CD14-positive monocyte (primary cell): Measurements from ENCODE around the gene MPLKIP. TPM values are rescaled to one million over a fixed set of nuclear protein-coding genes. Genes with fewer than 3 reads are reported as not detected.
"Not testable (repeated sequence)": the region's sequence is repeated elsewhere in the genome, so short reads cannot be mapped to it uniquely, and the experiment has no call there.

Source experiments
- DNase-seq, 3 donors: peaks; one replicate each; pipeline ENCODE4 v3.0.0-alpha.2; 2011 to 2022
- H2AFZ ChIP-seq: 2 replicates; pipeline ENCODE4 v1.6.0; 2012; ENCODE audit warnings: mild to moderate bottlenecking, low read depth, low read length, inconsistent platforms; ENCODE audit not compliant: insufficient read depth, poor library complexity, severe bottlenecking
- H3K27ac ChIP-seq, 2 donors: 1 replicate in 1 of 2; 2 replicates in 1 of 2; pipeline ENCODE4 v1.5.1; 2012 to 2013; ENCODE audit warnings: low read length in 2 of 2, control low read depth in 1 of 2, inconsistent platforms in 1 of 2, low read depth in 1 of 2, mild to moderate bottlenecking in 1 of 2
- H3K27me3 ChIP-seq, 2 donors: one replicate each; pipeline versions ENCODE4 v1.6.0 to v1.6.1; 2011 to 2013; ENCODE audit warnings: low read length in 2 of 2; ENCODE audit not compliant: control insufficient read depth in 2 of 2, insufficient read depth in 2 of 2
- H3K36me3 ChIP-seq, 2 donors: replicated peaks in 1 of 2; 1 replicate in 1 of 2; 2 replicates in 1 of 2; pipeline versions ENCODE4 v1.5.1 to v1.6.1; 2012 to 2013; ENCODE audit warnings: low read length in 2 of 2, control low read depth in 1 of 2, inconsistent platforms in 1 of 2, mild to moderate bottlenecking in 1 of 2; ENCODE audit not compliant: insufficient read depth in 2 of 2, control insufficient read depth in 1 of 2
- H3K4me1 ChIP-seq, 2 donors: 1 replicate in 1 of 2; 2 replicates in 1 of 2; pipeline versions ENCODE4 v1.5.1 to v1.6.1; 2012 to 2013; ENCODE audit warnings: low read length in 2 of 2, control low read depth in 1 of 2, inconsistent platforms in 1 of 2, mild to moderate bottlenecking in 1 of 2, moderate library complexity in 1 of 2; ENCODE audit not compliant: insufficient read depth in 2 of 2, control insufficient read depth in 1 of 2
- H3K4me2 ChIP-seq: replicated peaks from 2 replicates; pipeline ENCODE3; 2012; ENCODE audit warnings: low read length, moderate library complexity, mild to moderate bottlenecking; ENCODE audit not compliant: poor library complexity, severe bottlenecking; ENCODE audit errors: extremely low read depth
- H3K4me3 ChIP-seq, 3 experiments: fragments of 200-600 bp in 1 of 3; sonication (generic) in 1 of 3; replicated peaks in 1 of 3; 1 replicate in 2 of 3; 2 replicates in 1 of 3; pipeline ENCODE4 v1.5.1; 2011 to 2013; ENCODE audit warnings: low read length in 3 of 3, mild to moderate bottlenecking in 3 of 3, control low read depth in 2 of 3, low read depth in 2 of 3, inconsistent platforms in 1 of 3, moderate library complexity in 1 of 3
- H3K79me2 ChIP-seq: 2 replicates; pipeline ENCODE4 v1.6.0; 2012; ENCODE audit warnings: mild to moderate bottlenecking, control low read depth, inconsistent platforms, low read length, moderate library complexity; ENCODE audit not compliant: insufficient read depth
- H3K9ac ChIP-seq: 2 replicates; pipeline ENCODE4 v1.6.0; 2017; ENCODE audit warnings: low read length, mild to moderate bottlenecking; ENCODE audit not compliant: insufficient read depth, poor library complexity, severe bottlenecking
- H3K9me3 ChIP-seq, 2 donors: replicated peaks in 1 of 2; 1 replicate in 1 of 2; 2 replicates in 1 of 2; pipeline versions ENCODE4 v1.5.1 to v1.6.1; 2012 to 2013; ENCODE audit warnings: low read length in 2 of 2, control low read depth in 1 of 2; ENCODE audit not compliant: control insufficient read depth in 1 of 2, insufficient read depth in 1 of 2
- H4K20me1 ChIP-seq: 2 replicates; pipeline ENCODE4 v1.6.0; 2012; ENCODE audit warnings: mild to moderate bottlenecking, low read length, control low read depth, moderate library complexity; ENCODE audit not compliant: insufficient read depth
- H3K27ac Mint-ChIP-seq, 7 donors: one replicate each; pipeline ENCODE4 v1.8.0; 2020; ENCODE audit warnings: mild to moderate bottlenecking in 7 of 7, mixed read lengths in 7 of 7, moderate library complexity in 6 of 7, inconsistent platforms in 2 of 7
- H3K27me3 Mint-ChIP-seq, 3 donors: one replicate each; pipeline ENCODE4 v1.8.0; 2021 to 2022; ENCODE audit warnings: low read depth in 3 of 3, mild to moderate bottlenecking in 3 of 3, mixed read lengths in 3 of 3, moderate library complexity in 3 of 3, inconsistent platforms in 1 of 3
- H3K36me3 Mint-ChIP-seq, 2 donors: one replicate each; pipeline ENCODE4 v1.8.0; 2020; ENCODE audit warnings: mixed read lengths in 2 of 2, inconsistent platforms in 1 of 2, mild to moderate bottlenecking in 1 of 2
- H3K4me1 Mint-ChIP-seq: one replicate; pipeline ENCODE4 v1.8.0; 2020; ENCODE audit warnings: mild to moderate bottlenecking, mixed read lengths
- H3K4me3 Mint-ChIP-seq, 2 donors: one replicate each; pipeline ENCODE4 v1.8.0; 2020; ENCODE audit warnings: mild to moderate bottlenecking in 2 of 2, mixed read lengths in 2 of 2, moderate library complexity in 1 of 2
- H3K9me3 Mint-ChIP-seq, 7 donors: one replicate each; pipeline ENCODE4 v1.8.0; 2020 to 2022; ENCODE audit warnings: mixed read lengths in 7 of 7, mild to moderate bottlenecking in 6 of 7, moderate library complexity in 6 of 7, inconsistent platforms in 2 of 7
- CTCF ChIP-seq: fragments of 200-600 bp; IDR thresholded peaks from one replicate; pipeline ENCODE4 v1.8.0; 2022; ENCODE audit warnings: antibody characterized with exemption, mild to moderate bottlenecking
- WGBS: methylation state at CpG from one replicate; pipeline ENCODE4 v1.1.5; 2013; ENCODE audit warnings: missing lambda C conversion rate; ENCODE audit not compliant: insufficient coverage; 5-methylcytosine and 5-hydroxymethylcytosine counted together
- intact Hi-C, 2 donors: fragments of 100-400 bp; cut with micrococcal nuclease; formaldehyde crosslinking; loops; one replicate each; pipeline versions ENCODE4 v1.15.0 to v1.15.1; 2023
- polyA plus RNA-seq, 3 donors: library from polyadenylated mRNA; depleted of rRNA in 1 of 3; unstranded in 2 of 3; stranded (reverse) in 1 of 3; fragments of 300-500 nt in 2 of 3; fragments of >200 nt in 1 of 3; fragmentation: Illumina TruSeq in 2 of 3; gene quantifications; 1 replicate in 2 of 3; 2 replicates in 1 of 3; pipeline ENCODE4 v1.2.3, GENCODE V29; 2012 to 2021

The MPLKIP gene
- polyA plus RNA-seq, 3 donors, result 17.4 to 71.8 (median 64.0) TPM

GRCh38 chr7:40148671-40149070 lies 14.2 kb upstream of the MPLKIP start:
- no peaks in the 10 kb centered on the region for H4K20me1 ChIP-seq
- H3K79me2 ChIP-seq, result no peaks in the 10 kb centered on the region
- H2AFZ ChIP-seq, result no peak overlapping the region
- no peak for DNase-seq
- no peak overlapping the region for H3K9ac ChIP-seq
- peaks cover 0 to 10% of the 10 kb centered on the region in 2 donors for H3K9me3 ChIP-seq
- Mint-ChIP-seq H3K4me3 (no peak overlapping the region), H3K27me3 (peaks cover 0 to 7% (median 5%) of the 10 kb centered on the region in 3 donors), H3K27ac (no peak overlapping the region), H3K4me1 (no peaks in the 10 kb centered on the region), H3K9me3 (peaks cover 0 to 15% (median 7%) of the 10 kb centered on the region in 7 donors), H3K36me3 (no peaks in the 10 kb centered on the region)
- intact Hi-C loops, result no loop called here
- H3K27me3 ChIP-seq, result no peaks in the 10 kb centered on the region
- no peak for TF ChIP-seq CTCF
- H3K27ac ChIP-seq, result no peak overlapping the region
- H3K4me2 ChIP-seq, result no peak overlapping the region
- H3K36me3 ChIP-seq, result no peaks in the 10 kb centered on the region
- WGBS, result 84% methylated on average over 2 of the region's 2 CpGs
- H3K4me1 ChIP-seq, result no peaks in the 10 kb centered on the region
- H3K4me3 ChIP-seq, result no peak overlapping the region

GRCh38 chr7:40148247-40148580 lies 13.8 kb upstream of the MPLKIP start:
- H3K4me1 ChIP-seq, H3K36me3 ChIP-seq, H2AFZ ChIP-seq, H3K79me2 ChIP-seq, H3K4me3 ChIP-seq, intact Hi-C loops, H3K4me3 Mint-ChIP-seq, H3K9me3 ChIP-seq, H3K36me3 Mint-ChIP-seq, H3K27me3 ChIP-seq, H3K4me1 Mint-ChIP-seq, H3K27ac ChIP-seq, H3K4me2 ChIP-seq, H3K27me3 Mint-ChIP-seq, H3K27ac Mint-ChIP-seq, DNase-seq, H3K9ac ChIP-seq, H4K20me1 ChIP-seq: not testable (repeated sequence)
- WGBS, result 96% methylated on average over 4 of the region's 7 CpGs
- H3K9me3 Mint-ChIP-seq, result peaks cover 0 to 15% (median 7%) of the 10 kb centered on the region in 7 donors
